Effector CD8-positive, alpha-beta T cell (primary cell): ENCODE measurements around the gene ZNF559.

ENCODE experiments used
- DNase-seq: peaks from one replicate; lab custom pipeline; 2025; lab: John Stamatoyannopoulos, UW

ZNF559 gene

DNA sequence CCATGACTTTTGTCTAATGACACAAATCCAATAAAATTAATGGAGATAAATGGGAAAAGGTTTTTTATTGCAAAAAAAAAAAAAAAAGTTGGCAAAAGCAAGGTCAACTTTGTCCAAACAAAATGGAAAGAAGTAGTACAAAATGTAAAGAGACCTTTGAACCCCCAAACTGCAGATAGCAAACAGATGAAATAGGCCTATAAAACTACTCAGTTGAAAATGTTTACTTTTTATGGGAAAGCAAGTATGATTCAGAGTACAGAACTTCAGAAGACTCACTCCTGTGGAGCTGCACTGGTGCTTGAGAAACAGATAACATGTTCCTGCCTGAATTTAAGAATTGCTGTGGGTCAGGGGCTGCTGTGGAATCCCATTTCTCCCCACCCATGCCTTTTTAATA is 29.0 kb downstream of the ZNF559 start:
- DNase-seq, result no peak

DNA sequence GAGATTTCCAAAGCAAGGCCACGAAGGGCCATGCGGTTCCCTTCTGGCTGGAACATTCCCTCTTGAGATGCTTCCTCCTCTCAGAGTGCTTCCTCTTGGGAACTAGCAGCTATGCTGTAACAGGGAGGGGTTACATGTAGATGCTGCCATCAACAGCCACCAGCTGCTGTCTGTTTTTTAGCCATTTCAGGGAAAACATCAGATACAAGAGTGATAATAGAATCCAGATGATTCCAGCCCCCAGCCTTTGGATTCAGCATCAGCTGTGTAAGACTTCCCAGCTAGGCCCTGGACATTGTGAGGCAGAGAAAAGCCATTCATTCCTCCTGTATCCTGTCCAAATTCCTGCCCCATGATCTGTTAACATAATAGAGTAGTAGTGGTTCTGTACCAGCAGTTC is 30.7 kb downstream of the ZNF559 start:
- DNase-seq, result no peak

DNA sequence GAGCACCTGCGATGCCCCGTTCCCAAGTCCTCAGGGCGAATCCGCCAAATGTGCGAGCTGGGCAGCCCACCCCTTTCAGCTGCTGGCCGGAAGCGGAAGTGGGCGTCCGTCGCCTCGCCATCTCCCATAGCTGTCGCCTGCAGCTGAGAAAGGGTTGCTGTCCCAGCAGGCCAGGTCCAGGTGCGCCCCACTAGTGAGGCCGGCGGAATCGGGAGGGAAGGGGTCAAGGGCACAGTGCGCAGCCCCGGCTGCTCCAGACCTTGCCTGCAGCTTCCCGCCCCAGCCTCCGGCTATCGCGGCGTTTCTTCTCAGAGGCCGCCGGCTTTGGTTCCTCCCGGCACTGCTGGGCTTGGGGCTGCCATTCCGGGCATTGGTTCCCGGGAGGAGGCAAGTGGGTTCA is 38.9 kb downstream of the ZNF559 start, which contains the start of gene ZNF177:
Gene ZNF177, plus strand, starts transcription at position 109 of the 400 bp plus-strand sequence. CDS start 15,299 bp downstream, outside the sequence.
- DNase-seq, result no peak

DNA sequence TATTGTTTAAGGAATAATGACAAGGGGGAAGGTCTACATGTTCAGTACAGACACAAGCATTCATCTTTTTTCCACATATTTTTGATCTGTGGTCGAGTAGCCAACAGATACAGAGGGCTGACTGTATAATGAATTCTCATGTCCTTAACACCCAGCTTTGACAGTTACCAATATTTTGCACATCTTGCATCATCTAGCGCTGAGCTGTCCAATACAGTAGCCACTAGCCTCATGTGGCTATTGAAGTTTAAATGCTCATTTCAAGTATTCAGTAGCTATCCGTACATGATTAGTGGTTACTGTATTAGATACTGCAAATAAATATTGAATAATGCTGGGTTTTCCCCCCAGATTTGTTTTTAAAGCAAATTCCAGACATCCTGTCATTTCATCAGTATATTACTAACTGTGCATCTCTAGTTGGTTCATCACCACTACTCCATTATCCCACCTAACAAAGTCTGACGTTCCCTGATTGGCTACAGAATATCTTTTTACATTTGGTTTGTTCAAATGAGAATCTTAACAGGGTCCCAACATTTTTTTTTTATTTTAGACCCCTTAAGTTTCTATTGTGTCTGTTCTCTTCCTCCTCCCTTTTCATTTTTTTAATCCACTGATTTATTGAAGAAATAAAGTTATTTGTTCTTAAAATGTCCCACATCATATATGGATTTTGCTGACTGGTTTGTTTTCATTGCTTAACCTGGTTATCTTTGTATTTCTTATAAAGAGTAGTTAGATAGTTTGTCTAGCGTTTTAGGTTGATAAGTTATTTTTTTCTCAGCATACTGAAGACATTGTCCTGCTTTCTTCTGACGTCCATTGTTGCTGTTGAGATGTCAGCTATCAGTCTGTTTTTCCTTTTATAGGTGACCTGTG is 47.0 kb downstream of the ZNF559 start:
- DNase-seq, result no peak

DNA sequence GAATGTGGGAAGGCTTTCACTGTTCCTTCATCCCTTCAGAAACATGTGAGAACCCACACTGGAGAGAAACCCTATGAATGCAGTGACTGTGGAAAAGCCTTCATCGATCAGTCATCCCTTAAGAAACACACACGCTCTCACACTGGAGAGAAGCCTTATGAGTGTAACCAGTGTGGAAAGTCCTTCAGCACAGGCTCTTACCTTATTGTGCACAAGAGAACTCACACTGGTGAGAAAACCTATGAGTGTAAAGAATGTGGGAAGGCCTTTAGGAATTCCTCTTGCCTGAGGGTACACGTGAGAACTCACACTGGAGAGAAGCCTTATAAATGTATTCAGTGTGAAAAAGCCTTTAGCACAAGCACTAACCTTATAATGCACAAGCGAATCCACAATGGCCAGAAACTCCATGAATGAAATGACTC is 57.4 kb downstream of the ZNF559 start:
- no peak for DNase-seq
